Keratinocyte (primary cell): ENCODE measurements around the gene DST.

Experiments
- EZH2 ChIP-seq: IDR thresholded peaks from one replicate; pipeline ENCODE4 v1.6.1; 2012; ENCODE audit warnings: inconsistent platforms, mild to moderate bottlenecking, low read length, moderate library complexity
- TF ChIP-seq, protein P1 (sequence below), 3 experiments: IDR thresholded peaks in 1 of 3; conservative IDR thresholded peaks in 1 of 3; optimal IDR thresholded peaks in 1 of 3; 2 replicates in 2 of 3; 3 replicates in 1 of 3; pipeline versions ENCODE3 to v1.5.1; 2011; ENCODE audit warnings: low read length in 3 of 3, mild to moderate bottlenecking in 3 of 3, moderate library complexity in 2 of 3, control low read depth in 1 of 3, inconsistent platforms in 1 of 3; ENCODE audit not compliant: insufficient read depth in 2 of 3; ENCODE audit errors: extremely low read depth in 1 of 3

GRCh38 chr6:56507517-56507916 lies 135.2 kb downstream of the DST start:
- TF ChIP-seq, protein P1, sequence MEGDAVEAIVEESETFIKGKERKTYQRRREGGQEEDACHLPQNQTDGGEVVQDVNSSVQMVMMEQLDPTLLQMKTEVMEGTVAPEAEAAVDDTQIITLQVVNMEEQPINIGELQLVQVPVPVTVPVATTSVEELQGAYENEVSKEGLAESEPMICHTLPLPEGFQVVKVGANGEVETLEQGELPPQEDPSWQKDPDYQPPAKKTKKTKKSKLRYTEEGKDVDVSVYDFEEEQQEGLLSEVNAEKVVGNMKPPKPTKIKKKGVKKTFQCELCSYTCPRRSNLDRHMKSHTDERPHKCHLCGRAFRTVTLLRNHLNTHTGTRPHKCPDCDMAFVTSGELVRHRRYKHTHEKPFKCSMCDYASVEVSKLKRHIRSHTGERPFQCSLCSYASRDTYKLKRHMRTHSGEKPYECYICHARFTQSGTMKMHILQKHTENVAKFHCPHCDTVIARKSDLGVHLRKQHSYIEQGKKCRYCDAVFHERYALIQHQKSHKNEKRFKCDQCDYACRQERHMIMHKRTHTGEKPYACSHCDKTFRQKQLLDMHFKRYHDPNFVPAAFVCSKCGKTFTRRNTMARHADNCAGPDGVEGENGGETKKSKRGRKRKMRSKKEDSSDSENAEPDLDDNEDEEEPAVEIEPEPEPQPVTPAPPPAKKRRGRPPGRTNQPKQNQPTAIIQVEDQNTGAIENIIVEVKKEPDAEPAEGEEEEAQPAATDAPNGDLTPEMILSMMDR (optimal IDR thresholded peaks at IDR 0.05 in 1 of 3, IDR thresholded peaks at IDR 0.05 in 1 of 3, conservative IDR thresholded peaks at IDR 0.05 in 1 of 3; ENCODE audit: extremely low read depth in 1 of 3, insufficient read depth in 2 of 3, low read length in 3 of 3) = no peak
- no peak for TF ChIP-seq EZH2
